Mesothelial cell of epicardium (in vitro differentiated cells): ENCODE measurements around the gene WSCD2. TPM values are rescaled to one million over a fixed set of nuclear protein-coding genes. Genes with fewer than 3 reads are reported as not detected.

Experiments used
- DNase-seq, 2 experiments: peaks; one replicate each; pipeline ENCODE4 v3.0.0; 2021; ENCODE audit warnings: low spot score in 2 of 2; ENCODE audit not compliant: unreplicated experiment in 2 of 2
- H3K27ac Mint-ChIP-seq: 2 replicates; pipeline ENCODE4 v1.8.0; 2021; ENCODE audit warnings: mixed read lengths
- H3K27me3 Mint-ChIP-seq: 2 replicates; pipeline ENCODE4 v1.8.0; 2021; ENCODE audit warnings: low read depth, mixed read lengths
- H3K36me3 Mint-ChIP-seq: 2 replicates; pipeline ENCODE4 v1.8.0; 2021; ENCODE audit warnings: mixed read lengths
- H3K4me1 Mint-ChIP-seq: 2 replicates; pipeline ENCODE4 v1.8.0; 2021; ENCODE audit warnings: mixed read lengths
- H3K4me3 Mint-ChIP-seq: 2 replicates; pipeline ENCODE4 v1.8.0; 2021; ENCODE audit warnings: mild to moderate bottlenecking, moderate library complexity, mixed read lengths
- H3K9me3 Mint-ChIP-seq: 2 replicates; pipeline ENCODE4 v1.8.0; 2021; ENCODE audit warnings: mixed read lengths
- total RNA-seq: library from RNA; stranded (reverse); gene quantifications from 3 replicates; pipeline ENCODE4 v1.2.1, GENCODE V29; 2021
- TF ChIP-seq, protein P1 (sequence below): fragments of 200-600 bp; sonication (generic); IDR thresholded peaks from one replicate; pipeline ENCODE4 v1.5.0; 2021; ENCODE audit warnings: antibody characterized with exemption; ENCODE audit not compliant: unreplicated experiment

WSCD2 gene
- total RNA-seq, 1 donor from 2014 or later: 0.13 TPM

DNA sequence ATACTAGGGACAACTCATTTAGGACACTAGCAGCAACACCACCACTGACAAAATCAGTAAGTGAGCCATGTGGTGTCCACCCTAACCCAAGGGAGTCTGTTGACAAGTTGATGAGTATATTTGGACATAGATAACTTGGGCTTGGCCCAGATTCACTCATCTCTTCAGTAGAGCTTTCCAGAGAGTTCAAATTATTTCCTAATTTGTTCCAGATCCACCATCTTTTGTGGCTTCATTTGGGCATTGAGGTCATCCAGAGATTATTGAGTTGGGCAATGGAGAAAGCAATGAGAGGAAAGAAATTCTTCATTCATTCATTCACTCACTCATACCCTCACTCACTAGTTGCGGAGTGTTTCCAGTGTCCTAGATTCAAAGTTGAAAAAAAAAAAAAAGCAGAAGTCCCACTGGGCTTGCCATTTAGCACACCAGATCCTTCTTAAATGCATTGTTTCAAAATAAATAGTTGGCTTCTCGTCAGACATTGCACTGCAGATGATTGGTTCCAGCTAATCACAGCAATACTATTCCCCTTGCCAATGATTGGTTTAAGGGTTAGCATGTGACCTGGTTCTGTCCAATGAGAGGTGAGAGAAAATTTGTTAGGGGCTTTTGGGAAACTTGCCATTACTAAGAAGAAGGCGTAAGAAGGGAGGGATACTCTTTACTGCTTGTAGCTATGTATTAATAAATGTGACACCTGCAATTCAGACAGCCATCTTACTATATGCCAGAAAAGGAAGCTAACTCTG, 31.8 kb upstream of the WSCD2 start:
- no peak overlapping the region for H3K4me3 Mint-ChIP-seq
- no peaks in the 10 kb centered on the region for H3K4me1 Mint-ChIP-seq
- no peaks in the 10 kb centered on the region for H3K9me3 Mint-ChIP-seq
- no peak for DNase-seq
- no peaks in the 10 kb centered on the region for H3K36me3 Mint-ChIP-seq
- TF ChIP-seq, protein P1, sequence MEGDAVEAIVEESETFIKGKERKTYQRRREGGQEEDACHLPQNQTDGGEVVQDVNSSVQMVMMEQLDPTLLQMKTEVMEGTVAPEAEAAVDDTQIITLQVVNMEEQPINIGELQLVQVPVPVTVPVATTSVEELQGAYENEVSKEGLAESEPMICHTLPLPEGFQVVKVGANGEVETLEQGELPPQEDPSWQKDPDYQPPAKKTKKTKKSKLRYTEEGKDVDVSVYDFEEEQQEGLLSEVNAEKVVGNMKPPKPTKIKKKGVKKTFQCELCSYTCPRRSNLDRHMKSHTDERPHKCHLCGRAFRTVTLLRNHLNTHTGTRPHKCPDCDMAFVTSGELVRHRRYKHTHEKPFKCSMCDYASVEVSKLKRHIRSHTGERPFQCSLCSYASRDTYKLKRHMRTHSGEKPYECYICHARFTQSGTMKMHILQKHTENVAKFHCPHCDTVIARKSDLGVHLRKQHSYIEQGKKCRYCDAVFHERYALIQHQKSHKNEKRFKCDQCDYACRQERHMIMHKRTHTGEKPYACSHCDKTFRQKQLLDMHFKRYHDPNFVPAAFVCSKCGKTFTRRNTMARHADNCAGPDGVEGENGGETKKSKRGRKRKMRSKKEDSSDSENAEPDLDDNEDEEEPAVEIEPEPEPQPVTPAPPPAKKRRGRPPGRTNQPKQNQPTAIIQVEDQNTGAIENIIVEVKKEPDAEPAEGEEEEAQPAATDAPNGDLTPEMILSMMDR: no peak
- H3K27me3 Mint-ChIP-seq: peaks cover 64% of the 10 kb centered on the region
- no peak overlapping the region for H3K27ac Mint-ChIP-seq

DNA sequence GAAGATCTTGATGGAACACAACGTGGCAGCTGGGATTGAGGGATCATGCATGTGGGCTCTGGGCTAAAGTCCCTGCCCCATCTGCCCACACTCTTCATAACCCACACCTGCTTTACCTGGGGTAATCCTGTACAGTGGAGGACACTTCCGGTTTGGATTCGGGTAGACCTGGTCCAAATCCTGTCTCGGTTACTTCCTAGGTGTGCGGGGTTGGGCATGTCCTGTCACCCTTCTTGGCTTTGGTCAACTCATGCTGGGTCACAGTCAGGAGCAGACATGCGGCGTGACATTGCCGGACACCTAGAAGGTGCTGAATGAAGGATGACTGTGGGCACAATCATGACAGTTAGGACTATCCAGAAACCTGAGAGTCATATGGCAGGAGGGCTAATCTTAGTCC, 30.7 kb upstream of the WSCD2 start:
- H3K9me3 Mint-ChIP-seq: no peaks in the 10 kb centered on the region
- TF ChIP-seq, protein P1: no peak
- no peaks in the 10 kb centered on the region for H3K36me3 Mint-ChIP-seq
- DNase-seq: no peak
- no peaks in the 10 kb centered on the region for H3K4me1 Mint-ChIP-seq
- H3K27me3 Mint-ChIP-seq: peaks cover 59% of the 10 kb centered on the region
- no peak overlapping the region for H3K4me3 Mint-ChIP-seq
- H3K27ac Mint-ChIP-seq: no peak overlapping the region

DNA sequence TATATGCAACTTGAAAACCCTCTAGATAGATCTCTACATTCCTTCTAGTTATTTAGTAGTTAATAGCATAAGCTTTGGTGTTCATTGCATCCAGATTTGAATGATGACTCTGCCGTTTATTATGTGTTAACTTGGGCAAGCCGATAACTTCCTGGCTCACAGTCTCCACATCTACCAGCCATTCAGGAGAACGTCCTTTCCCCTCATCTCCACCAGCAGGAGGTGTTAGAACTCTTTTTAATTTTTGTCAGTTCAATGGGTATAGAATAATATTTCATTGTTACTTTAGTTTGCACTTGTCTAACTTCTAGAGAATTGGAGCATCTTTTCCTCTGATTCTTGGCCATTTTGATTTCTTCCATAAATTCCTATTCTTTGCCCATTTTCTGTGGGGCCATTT, 30.0 kb upstream of the WSCD2 start:
- H3K36me3 Mint-ChIP-seq: no peaks in the 10 kb centered on the region
- H3K9me3 Mint-ChIP-seq: no peaks in the 10 kb centered on the region
- TF ChIP-seq, protein P1: no peak
- H3K27ac Mint-ChIP-seq: no peak overlapping the region
- H3K27me3 Mint-ChIP-seq: peaks cover 56% of the 10 kb centered on the region
- H3K4me1 Mint-ChIP-seq: no peaks in the 10 kb centered on the region
- no peak overlapping the region for H3K4me3 Mint-ChIP-seq
- DNase-seq: no peak

DNA sequence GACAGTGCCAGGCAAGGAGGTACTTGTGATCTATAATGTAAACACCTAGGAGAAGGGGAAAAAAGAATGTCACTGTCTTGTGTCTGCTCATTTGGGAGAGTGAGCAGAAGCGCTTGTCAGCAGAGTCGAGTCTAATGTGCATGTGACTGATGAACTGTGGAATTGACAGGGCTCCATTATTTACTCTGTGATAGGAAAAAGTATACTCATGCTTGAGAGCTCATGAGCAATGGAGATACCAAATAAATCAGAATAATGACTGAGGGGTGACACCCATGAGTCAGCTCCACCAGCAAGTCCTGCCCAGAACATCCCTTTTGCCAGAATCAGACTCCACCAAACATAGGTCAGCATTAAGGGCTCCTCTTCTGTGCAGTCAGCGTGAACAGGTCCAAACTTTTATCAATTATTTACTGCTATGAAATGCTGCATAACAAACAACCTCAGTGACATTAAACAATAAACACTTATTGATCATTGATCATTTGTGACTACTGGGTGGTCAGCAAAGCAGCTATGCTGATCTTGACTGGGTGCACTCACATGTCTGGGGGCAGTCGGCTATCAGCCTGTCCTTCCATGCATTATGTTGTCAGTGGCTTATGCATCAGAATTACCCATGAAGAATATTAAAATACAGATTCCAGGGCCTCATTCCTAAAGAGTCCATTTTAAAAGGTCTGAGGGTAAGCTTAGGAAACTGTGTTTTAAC, 29.2 kb upstream of the WSCD2 start:
- H3K9me3 Mint-ChIP-seq: no peaks in the 10 kb centered on the region
- TF ChIP-seq, protein P1: no peak
- no peaks in the 10 kb centered on the region for H3K36me3 Mint-ChIP-seq
- no peak overlapping the region for H3K27ac Mint-ChIP-seq
- H3K4me1 Mint-ChIP-seq: no peaks in the 10 kb centered on the region
- DNase-seq: no peak
- no peak overlapping the region for H3K4me3 Mint-ChIP-seq
- peaks cover 48% of the 10 kb centered on the region for H3K27me3 Mint-ChIP-seq

DNA sequence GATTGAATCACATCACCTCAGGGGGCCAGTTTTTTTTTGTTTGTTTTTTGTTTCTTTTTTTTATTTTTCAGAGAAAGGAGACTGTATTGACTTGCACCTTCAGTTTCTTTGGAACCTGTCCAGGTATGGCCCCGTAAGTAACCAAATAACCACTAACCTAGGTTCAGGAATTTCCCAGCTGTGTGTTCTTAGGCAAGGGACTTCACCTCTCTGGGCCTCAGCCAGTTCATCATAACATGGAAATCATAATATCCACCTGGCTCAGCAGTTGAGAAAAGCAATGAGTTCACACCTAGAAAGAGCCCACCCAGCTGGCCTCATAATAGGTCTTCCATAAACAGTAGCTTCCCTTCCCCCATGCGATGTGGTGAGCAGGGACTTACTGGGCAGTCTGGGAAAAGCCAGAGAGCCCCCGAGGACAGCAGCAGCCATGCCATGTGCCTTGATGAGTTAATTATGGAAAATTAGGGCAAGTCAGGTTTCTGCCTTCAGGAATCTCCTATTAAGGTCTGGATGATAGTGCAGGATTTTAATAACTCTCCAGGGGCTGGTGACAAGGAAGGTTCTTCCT, 27.4 kb upstream of the WSCD2 start:
- no peaks in the 10 kb centered on the region for H3K4me1 Mint-ChIP-seq
- H3K27me3 Mint-ChIP-seq: peaks cover 42% of the 10 kb centered on the region
- H3K9me3 Mint-ChIP-seq: no peaks in the 10 kb centered on the region
- TF ChIP-seq, protein P1: no peak
- no peak overlapping the region for H3K27ac Mint-ChIP-seq
- no peaks in the 10 kb centered on the region for H3K36me3 Mint-ChIP-seq
- DNase-seq: no peak
- H3K4me3 Mint-ChIP-seq: no peak overlapping the region
